ENCODE results near the gene MAML2. TPM values are rescaled to one million over a fixed set of nuclear protein-coding genes. Genes with fewer than 3 reads are reported as not detected.
A peak's percentile ranks its signal among the peaks of the same experiment; 100 is the strongest.

Gene MAML2
- total RNA-seq, 1 donor from 2014 or later: 18.7 TPM

DNA sequence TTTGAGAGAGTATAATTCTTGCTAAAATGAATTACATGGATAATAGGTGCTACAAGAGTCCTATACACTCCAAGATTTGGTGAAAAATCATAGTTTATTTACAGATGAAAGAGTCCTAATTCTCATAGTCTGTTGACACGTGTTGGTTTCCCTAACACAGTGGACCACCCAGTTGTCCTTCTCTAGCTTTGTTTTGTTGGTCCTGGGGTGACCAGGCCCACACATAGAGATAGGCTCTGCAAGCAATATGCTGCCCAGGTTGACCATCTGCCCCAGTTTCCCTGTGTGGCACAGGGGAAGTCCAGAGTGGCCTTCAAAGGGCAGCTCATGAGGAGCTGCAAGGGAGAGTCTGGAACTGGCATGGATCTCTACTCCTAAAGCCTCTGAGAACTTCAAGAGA is 184.9 kb downstream of the MAML2 start:
- no peaks in the 10 kb centered on the region for H3K9me3 Mint-ChIP-seq
- no peak overlapping the region for H3K4me3 Mint-ChIP-seq
- no peaks in the 10 kb centered on the region for H3K27me3 Mint-ChIP-seq (ENCODE audit: low read depth)
- H3K36me3 Mint-ChIP-seq (ENCODE audit: low read depth): no peaks in the 10 kb centered on the region
- peaks cover 49% of the 10 kb centered on the region for H3K4me1 Mint-ChIP-seq
- peak overlapping the region; percentile 60 for H3K27ac Mint-ChIP-seq (ENCODE audit: unreplicated experiment)
- no peak for DNase-seq (ENCODE audit: low read depth, low spot score)
- TF ChIP-seq, protein P1, sequence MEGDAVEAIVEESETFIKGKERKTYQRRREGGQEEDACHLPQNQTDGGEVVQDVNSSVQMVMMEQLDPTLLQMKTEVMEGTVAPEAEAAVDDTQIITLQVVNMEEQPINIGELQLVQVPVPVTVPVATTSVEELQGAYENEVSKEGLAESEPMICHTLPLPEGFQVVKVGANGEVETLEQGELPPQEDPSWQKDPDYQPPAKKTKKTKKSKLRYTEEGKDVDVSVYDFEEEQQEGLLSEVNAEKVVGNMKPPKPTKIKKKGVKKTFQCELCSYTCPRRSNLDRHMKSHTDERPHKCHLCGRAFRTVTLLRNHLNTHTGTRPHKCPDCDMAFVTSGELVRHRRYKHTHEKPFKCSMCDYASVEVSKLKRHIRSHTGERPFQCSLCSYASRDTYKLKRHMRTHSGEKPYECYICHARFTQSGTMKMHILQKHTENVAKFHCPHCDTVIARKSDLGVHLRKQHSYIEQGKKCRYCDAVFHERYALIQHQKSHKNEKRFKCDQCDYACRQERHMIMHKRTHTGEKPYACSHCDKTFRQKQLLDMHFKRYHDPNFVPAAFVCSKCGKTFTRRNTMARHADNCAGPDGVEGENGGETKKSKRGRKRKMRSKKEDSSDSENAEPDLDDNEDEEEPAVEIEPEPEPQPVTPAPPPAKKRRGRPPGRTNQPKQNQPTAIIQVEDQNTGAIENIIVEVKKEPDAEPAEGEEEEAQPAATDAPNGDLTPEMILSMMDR (conservative IDR thresholded peaks at IDR 0.05): no peak

DNA sequence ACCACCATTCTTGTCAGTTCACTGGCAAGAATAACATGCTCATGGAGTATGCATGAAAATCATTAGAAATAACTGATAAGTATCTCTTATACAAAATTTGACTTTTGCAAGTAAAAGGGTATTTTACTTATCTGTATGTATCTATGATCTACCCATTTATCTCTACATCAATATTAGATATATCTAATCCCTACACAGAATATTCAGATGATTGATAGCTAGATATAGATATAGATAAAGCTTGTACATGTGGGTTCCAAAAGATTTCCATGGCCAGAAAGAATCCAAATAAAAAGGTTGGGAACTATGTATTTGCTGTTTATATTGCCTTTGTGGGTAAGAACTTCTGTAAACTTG is 185.5 kb downstream of the MAML2 start:
- Mint-ChIP-seq H3K9me3 (no peaks in the 10 kb centered on the region), H3K4me3 (no peak overlapping the region)
- TF ChIP-seq, protein P1 (conservative IDR thresholded peaks at IDR 0.05): no peak

DNA sequence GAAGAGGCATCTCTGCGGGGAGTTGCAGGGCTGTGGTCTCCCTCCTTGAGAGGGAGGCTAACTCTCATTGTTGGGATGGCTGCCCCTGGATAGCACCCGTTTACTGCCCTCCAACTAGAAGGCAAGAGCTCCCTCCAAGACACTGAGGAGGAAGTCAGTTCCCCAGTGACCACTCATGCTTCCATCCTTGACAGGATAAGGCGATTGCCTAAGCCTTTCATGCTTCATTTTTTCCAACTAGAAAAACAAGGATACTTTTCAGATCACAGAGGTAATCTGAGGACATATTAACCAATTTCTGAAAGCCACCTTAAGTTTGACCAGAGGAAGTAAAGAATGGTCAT is 186.6 kb downstream of the MAML2 start:
- no peaks in the 10 kb centered on the region for H3K27me3 Mint-ChIP-seq (ENCODE audit: low read depth)
- H3K4me3 Mint-ChIP-seq: no peak overlapping the region
- H3K27ac Mint-ChIP-seq (ENCODE audit: unreplicated experiment): peak overlapping the region; percentile 99
- no peak for DNase-seq (ENCODE audit: low read depth, low spot score)
- H3K9me3 Mint-ChIP-seq: no peaks in the 10 kb centered on the region
- H3K36me3 Mint-ChIP-seq (ENCODE audit: low read depth): no peaks in the 10 kb centered on the region
- H3K4me1 Mint-ChIP-seq: peaks cover 54% of the 10 kb centered on the region
- TF ChIP-seq, protein P1 (conservative IDR thresholded peaks at IDR 0.05): no peak

More for the DNA sequence above, 185.5 kb downstream of the MAML2 start:
- H3K36me3 Mint-ChIP-seq (ENCODE audit: low read depth): no peaks in the 10 kb centered on the region
- peaks cover 55% of the 10 kb centered on the region for H3K4me1 Mint-ChIP-seq
- DNase-seq (ENCODE audit: low read depth, low spot score): no peak
- H3K27me3 Mint-ChIP-seq (ENCODE audit: low read depth): no peaks in the 10 kb centered on the region
- H3K27ac Mint-ChIP-seq (ENCODE audit: unreplicated experiment): no peak overlapping the region

DNA sequence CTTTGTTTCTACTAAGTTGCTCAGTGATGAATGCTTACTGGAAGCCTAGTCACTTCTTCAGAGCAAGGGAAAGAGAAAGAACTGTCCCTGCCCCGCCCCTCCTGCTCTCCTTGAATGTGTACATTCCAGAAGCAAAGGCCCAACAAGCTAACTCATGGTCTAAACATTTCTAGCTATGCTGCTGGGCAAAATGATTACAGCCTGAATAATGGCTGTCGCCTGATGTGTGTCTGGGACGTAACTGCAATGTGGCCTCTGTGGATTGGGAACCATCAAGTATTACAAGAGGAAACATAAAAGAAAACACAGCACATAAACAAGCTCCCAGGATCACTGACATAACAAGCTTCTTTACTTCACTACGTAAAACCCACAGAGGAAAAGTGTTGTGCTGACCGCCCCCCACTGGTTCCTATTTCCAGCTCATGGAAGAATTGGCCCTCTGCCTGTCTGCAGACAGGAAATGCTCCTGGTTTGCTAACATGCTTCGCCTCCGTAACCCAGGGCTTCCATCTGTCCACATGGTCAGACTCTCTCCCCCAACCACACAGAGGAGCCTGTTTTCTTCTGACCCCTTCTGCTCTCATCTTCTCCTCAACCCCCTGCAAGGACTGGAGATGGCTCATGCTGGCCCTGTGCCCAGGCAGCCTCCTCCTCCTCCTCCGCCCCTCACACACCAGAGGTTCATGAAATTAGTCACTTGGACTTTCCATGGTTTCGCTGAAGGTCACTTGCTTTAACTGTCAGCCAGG is 187.2 kb downstream of the MAML2 start:
- TF ChIP-seq, protein P1 (conservative IDR thresholded peaks at IDR 0.05): no peak
- Mint-ChIP-seq H3K27ac (ENCODE audit: unreplicated experiment) (peak overlapping the region; percentile 99), H3K4me3 (peak overlapping the region; percentile 13), H3K27me3 (ENCODE audit: low read depth) (no peaks in the 10 kb centered on the region), H3K36me3 (ENCODE audit: low read depth) (no peaks in the 10 kb centered on the region), H3K4me1 (peaks cover 49% of the 10 kb centered on the region), H3K9me3 (no peaks in the 10 kb centered on the region)
- DNase-seq (ENCODE audit: low read depth, low spot score): no peak

DNA sequence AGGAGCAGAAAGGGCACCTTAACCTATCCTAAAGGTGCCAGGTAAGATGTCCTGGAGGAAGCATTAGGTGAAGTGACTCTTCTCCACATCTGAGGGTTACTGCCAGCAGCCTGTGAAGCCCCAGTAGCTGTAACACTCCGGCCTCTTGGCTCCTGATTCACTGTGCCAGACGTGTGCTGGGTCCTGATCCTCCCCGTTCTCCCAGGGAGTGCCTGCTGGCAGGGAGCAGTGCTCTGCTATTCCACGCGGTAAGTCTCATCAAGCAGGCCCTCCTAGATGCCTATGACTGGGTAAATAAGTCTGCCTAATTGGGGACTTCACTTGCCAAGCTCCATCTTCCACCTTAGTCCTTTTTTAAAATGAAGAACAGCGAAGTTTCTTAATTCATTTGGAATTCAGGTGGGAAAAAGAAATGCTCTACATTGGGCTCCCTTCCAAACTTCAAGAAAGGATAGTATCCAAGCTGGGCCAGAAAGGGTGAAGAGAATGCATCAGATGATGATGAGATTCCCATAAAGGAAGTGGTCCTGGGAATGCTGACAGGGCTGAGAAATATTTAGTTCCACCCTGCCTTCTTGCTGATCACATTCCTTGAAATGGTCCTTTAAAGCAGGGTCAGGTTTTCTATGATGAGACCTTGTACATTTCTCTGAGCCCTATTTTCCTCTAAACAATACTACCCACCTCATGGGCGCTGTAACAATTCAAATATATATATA is 188.0 kb downstream of the MAML2 start:
- H3K27ac Mint-ChIP-seq (ENCODE audit: unreplicated experiment): no peak overlapping the region
- TF ChIP-seq, protein P1 (conservative IDR thresholded peaks at IDR 0.05): no peak
- H3K4me1 Mint-ChIP-seq: peaks cover 42% of the 10 kb centered on the region
- DNase-seq (ENCODE audit: low read depth, low spot score): no peak
- no peak overlapping the region for H3K4me3 Mint-ChIP-seq
- H3K9me3 Mint-ChIP-seq: no peaks in the 10 kb centered on the region
- no peaks in the 10 kb centered on the region for H3K36me3 Mint-ChIP-seq (ENCODE audit: low read depth)
- H3K27me3 Mint-ChIP-seq (ENCODE audit: low read depth): no peaks in the 10 kb centered on the region
